Measurements from ENCODE around the gene SMURF1. TPM values are rescaled to one million over a fixed set of nuclear protein-coding genes. Genes with fewer than 3 reads are reported as not detected.

SMURF1 gene
- total and polyA plus RNA-seq, 2 of the 8 experiments (the other 6 are each of a cell fraction or from before 2014, with no cell fraction given): 9.6 to 24.5 TPM

DNA sequence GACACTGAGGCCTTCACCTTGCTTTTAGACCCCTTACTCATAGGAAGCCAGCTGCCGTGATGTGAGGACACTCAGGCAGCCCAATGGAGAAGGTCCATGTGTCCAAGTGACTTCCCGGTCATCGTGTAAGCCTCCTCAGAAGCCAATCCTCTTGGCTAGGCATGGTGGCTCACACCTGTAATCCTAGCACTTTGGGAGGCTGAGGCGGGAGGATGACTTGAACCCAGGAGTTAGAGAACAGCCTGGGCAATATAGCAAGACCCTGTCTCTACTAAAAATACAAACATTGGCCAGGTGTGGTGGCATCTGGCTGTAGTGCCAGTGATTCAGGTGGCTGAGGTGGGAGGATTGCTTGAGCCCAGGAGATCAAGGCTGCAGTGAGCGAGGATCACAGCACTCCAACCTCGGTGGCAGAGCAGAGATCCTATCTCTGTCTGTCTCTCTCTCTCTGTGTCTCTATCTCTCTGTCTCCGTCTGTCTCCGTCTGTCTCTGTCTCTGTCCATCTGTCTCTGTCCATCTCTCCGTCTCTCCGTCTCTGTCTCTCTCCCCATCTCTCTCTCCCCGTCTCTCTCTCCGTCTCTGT is 36.3 kb upstream of the SMURF1 start:
- WGBS, 2 experiments (ENCODE audit: extremely low coverage in 1 of 2, insufficient coverage in 1 of 2, insufficient read length in 1 of 2, insufficient replicate concordance in 2 of 2, low coverage in 1 of 2, low lambda C conversion rate in 2 of 2, missing lambda C conversion rate in 1 of 2): 82% methylated on average over 12 of the region's 12 CpGs; no CpG with 5 or more reads in 1 of the 2 experiments
- no peak for TF ChIP-seq SAP30 (IDR thresholded peaks at IDR 0.05; ENCODE audit: insufficient read depth, insufficient replicate concordance, low read length)
- TF ChIP-seq PHF8 (conservative IDR thresholded peaks at IDR 0.05; ENCODE audit: low read depth, low read length): no peak
- TF ChIP-seq HDAC6 (IDR thresholded peaks at IDR 0.05; ENCODE audit: low read depth, low read length): no peak
- no peak for TF ChIP-seq GABPA (IDR thresholded peaks at IDR 0.05; ENCODE audit: borderline replicate concordance, insufficient read depth, low read length)
- TF ChIP-seq JUND (IDR thresholded peaks at IDR 0.05; ENCODE audit: low read length): no peak
- TF ChIP-seq SIRT6 (IDR thresholded peaks at IDR 0.05; ENCODE audit: low read length): no peak
- TF ChIP-seq NRF1 (IDR thresholded peaks at IDR 0.05; ENCODE audit: low read depth, low read length): no peak
- TF ChIP-seq, protein P1, sequence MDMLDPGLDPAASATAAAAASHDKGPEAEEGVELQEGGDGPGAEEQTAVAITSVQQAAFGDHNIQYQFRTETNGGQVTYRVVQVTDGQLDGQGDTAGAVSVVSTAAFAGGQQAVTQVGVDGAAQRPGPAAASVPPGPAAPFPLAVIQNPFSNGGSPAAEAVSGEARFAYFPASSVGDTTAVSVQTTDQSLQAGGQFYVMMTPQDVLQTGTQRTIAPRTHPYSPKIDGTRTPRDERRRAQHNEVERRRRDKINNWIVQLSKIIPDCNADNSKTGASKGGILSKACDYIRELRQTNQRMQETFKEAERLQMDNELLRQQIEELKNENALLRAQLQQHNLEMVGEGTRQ (IDR thresholded peaks at IDR 0.05; ENCODE audit: low read length): no peak
- TF ChIP-seq CREB1 (IDR thresholded peaks at IDR 0.05): no peak
- H2BK15ac ChIP-seq (ENCODE audit: low read length): no peak overlapping the region

More for the DNA sequence above, 36.3 kb upstream of the SMURF1 start:
- Histone ChIP-seq H3K4me2 (ENCODE audit: insufficient read depth in 1 of 2, low read depth in 2 of 2, low read length in 2 of 2) (no peak overlapping the region), H3K9ac (replicated peaks in 1 of 4; ENCODE audit: extremely low read depth in 1 of 4, low read depth in 3 of 4, low read length in 3 of 4) (no peak overlapping the region), H3K36me3 (ENCODE audit: control insufficient read depth in 2 of 4, insufficient read depth in 4 of 4, low read length in 3 of 4) (no peaks in the 10 kb centered on the region), H3K4me1 (replicated peaks in 1 of 4; ENCODE audit: control insufficient read depth in 3 of 4, insufficient read depth in 4 of 4, low read length in 3 of 4) (no peaks in the 10 kb centered on the region), H3K23ac (ENCODE audit: insufficient read length) (no peak overlapping the region), H2BK20ac (ENCODE audit: low read length) (no peak overlapping the region), H4K8ac (ENCODE audit: extremely low read depth, insufficient read depth, low read length) (no peak overlapping the region), H2BK12ac (ENCODE audit: low read depth, low read length) (no peak overlapping the region), H4K20me1 (replicated peaks in 1 of 2; ENCODE audit: control insufficient read depth in 1 of 2, insufficient read depth in 2 of 2, low read length in 2 of 2) (no peaks in the 10 kb centered on the region), H3K79me1 (ENCODE audit: low read depth, low read length) (no peaks in the 10 kb centered on the region), H3K18ac (ENCODE audit: extremely low read depth, low read length) (no peak overlapping the region), H3K23me2 (ENCODE audit: low read depth, low read length) (no peaks in the 10 kb centered on the region), H2BK120ac (replicated peaks; ENCODE audit: low read depth, low read length) (no peak overlapping the region), H4K5ac (ENCODE audit: insufficient read length, low read depth, low read length) (no peak overlapping the region), H3K4me3 (ENCODE audit: extremely low read depth in 1 of 4, insufficient read depth in 2 of 4, low read depth in 3 of 4, low read length in 4 of 4) (no peak overlapping the region), H3K9me3 (ENCODE audit: insufficient read depth in 2 of 2, low read depth in 1 of 2, low read length in 1 of 2) (no peaks in the 10 kb centered on the region), H3K4ac (replicated peaks; ENCODE audit: insufficient read length, low read depth, low read length) (no peak overlapping the region), H3K14ac (ENCODE audit: insufficient read length) (no peak overlapping the region), H3K56ac (replicated peaks; ENCODE audit: insufficient read length, low read depth, low read length) (no peak overlapping the region), H3K27me3 (replicated peaks in 1 of 4; ENCODE audit: control insufficient read depth in 3 of 4, extremely low read depth in 1 of 4, insufficient read depth in 3 of 4, low read length in 3 of 4) (no peaks in the 10 kb centered on the region), H3K79me2 (ENCODE audit: control insufficient read depth in 1 of 2, insufficient read depth in 2 of 2, low read length in 2 of 2) (no peaks in the 10 kb centered on the region), H2AFZ (ENCODE audit: low read length) (no peak overlapping the region), H3K27ac (ENCODE audit: low read depth, low read length) (no peak overlapping the region), H2AK5ac (ENCODE audit: low read depth, low read length) (no peak overlapping the region), H2BK5ac (ENCODE audit: low read depth, low read length) (no peak overlapping the region), H4K91ac (replicated peaks; ENCODE audit: insufficient read length, low read length) (no peak overlapping the region)
- no peak for DNase-seq (ENCODE audit: low read depth in 1 of 2, low spot score in 2 of 2)
- ChIA-PET CTCF (ENCODE audit: partially characterized antibody) (no interaction called here), POLR2A (ENCODE audit: partially characterized antibody) (no interaction called here)
- no peak for FAIRE-seq

Measured in H1 (cell line).